GM21529 (cell line): ENCODE measurements around the gene LNPEP.
A peak's percentile ranks its signal among the peaks of the same experiment; 100 is the strongest.
"Not testable (repeated sequence)": the region's sequence is repeated elsewhere in the genome, so short reads cannot be mapped to it uniquely, and the experiment has no call there.

Experiments used
- ATAC-seq: cut with Tn5 transposase; IDR thresholded peaks from one replicate; pipeline ENCODE4 v1.9.1; 2021; ENCODE audit not compliant: unreplicated experiment

The LNPEP gene

DNA sequence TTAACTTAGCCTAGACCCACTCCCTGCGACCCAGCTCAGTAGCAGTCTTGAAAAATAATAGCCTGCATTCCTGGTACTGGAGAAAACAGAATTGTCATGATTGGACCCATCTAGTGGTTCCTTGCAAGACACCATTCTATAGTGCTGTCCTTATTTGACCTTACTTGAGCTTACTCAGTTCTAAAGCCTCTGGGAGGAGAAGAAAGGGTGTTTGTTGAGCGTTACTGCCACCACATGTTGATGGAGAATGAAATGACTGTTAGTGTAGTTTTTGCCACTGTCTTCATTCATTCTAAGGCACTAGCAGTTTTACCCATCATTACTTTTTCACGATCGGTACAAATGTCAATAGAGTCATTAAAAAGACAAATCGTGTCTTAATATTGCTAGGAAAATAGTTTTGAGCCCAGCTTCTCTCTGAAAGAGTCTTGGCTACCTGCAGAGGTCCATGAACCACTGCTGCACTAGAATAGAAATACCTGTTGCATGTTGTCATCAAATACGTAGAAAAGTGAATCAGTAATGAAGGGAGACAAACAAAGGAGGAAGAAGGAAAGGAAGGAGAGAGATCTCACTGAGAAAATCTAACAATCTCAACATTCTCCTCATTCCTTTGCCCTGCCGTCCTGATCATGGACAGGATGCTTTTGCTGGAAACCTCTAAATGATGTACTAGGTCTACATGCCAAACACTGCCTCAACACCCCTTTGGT lies 110.5 kb downstream of the LNPEP start:
- ATAC-seq: no peak

DNA sequence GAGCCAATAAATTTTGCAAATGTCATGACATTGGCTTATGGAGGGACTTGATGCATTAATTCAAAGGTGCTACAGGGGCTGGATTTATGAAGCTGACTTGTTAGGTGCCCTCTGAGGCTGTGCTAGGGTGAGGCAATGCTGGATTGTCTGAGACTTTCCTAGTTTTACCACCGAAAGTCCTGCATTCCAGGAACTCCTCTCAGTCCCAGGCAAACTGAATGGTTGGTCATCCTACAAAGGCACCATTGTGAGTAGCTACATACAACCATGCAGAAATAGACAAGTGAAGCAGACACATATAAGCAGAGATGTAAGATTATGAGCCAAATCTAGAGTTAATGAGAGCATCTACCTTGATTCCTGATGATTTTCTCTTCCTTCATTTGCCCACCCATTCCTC lies 111.2 kb downstream of the LNPEP start:
- no peak for ATAC-seq

- ATAC-seq: no peak
Measured at GRCh38 chr5:97049175-97049574, 113.3 kb downstream of the LNPEP start.

DNA sequence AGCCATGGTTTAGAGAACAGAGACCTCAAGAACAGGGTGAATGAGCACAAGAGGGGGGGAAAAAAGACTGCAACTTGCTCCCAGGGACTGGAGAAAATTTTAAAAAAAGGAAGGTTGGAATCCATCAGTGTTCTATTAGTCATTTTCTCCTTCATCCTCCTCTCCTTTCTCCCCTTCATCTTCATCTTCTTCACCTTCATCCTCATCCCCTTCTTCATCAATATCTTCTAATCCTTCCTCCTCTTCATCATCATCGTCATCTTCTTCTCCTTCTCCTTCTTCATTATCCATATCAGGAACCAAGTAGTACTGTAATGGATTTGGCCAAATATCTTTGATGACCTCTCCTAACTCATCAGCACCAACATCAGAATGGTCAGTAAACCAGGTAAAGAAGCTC lies 120.4 kb downstream of the LNPEP start:
- no peak for ATAC-seq

GRCh38 chr5:97062046-97062445 lies 126.2 kb downstream of the LNPEP start:
- ATAC-seq: no peak

DNA sequence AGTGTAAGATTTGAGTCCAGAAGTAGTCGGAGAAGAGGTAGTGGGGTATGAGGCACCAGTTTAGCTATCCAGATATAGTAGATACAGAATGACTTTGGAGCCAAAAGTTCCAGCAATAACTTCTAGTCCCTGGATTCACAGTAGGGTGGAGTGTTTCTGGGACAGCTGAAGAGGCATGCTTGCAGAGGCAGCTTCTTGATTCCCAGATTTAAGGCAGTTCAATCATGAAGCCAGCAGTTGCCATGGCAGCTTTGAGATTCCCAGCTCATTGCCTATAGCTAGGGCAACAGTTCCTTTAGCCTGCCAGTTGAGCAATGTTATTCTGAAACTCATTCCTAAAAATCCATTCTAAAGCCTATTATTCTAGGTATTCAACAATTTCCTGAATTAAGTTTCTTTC lies 127.4 kb downstream of the LNPEP start:
- no peak for ATAC-seq

GRCh38 chr5:97065475-97065874 lies 129.6 kb downstream of the LNPEP start:
- no peak for ATAC-seq

DNA sequence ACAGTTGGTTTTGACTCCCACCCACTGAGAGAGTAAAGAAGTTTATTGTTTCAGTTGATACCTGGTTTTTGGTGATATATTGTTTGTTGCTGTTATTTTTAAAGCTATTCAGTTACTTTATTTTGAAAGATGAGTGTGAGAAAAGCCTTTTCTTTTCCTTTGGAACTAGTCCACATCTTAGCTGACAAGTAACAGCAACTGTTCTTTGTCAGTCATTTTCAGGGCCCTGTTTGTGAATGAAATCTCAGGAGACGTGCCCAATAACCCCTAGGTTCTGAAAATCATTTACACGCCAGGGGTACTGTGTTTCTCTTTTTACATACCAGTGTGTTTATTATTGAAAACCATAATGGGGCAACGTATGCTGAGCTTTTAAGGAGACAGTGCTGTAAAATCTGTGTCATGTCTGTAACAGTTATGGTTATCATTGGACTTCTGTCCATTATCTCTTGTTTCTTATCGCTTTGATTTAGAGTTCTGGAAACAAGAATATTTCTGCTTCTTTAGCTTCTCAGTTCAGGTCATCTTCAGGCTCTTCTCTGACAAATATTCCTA lies 131.5 kb downstream of the LNPEP start:
- no peak for ATAC-seq

DNA sequence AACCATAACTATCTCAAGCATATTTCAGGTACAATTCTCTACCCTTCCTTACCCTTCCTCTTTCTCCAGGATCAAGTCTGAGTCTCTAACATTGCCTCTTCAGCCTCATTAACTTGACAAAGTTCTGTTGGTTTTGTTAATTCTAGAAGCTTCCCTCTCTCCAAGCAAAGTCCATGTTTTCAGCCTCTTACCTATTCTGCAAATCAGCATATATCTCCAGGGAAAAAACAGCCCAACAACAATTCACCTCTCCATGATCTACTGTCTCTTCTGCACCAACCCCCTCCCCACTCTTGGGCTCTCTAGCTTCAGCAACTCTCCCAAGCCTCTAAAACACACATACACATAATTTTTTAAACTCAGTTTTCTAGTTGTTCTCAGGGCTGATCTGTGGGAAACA lies 134.4 kb downstream of the LNPEP start:
- ATAC-seq: no peak

GRCh38 chr5:97071101-97071500 lies 135.2 kb downstream of the LNPEP start:
- ATAC-seq: no peak

DNA sequence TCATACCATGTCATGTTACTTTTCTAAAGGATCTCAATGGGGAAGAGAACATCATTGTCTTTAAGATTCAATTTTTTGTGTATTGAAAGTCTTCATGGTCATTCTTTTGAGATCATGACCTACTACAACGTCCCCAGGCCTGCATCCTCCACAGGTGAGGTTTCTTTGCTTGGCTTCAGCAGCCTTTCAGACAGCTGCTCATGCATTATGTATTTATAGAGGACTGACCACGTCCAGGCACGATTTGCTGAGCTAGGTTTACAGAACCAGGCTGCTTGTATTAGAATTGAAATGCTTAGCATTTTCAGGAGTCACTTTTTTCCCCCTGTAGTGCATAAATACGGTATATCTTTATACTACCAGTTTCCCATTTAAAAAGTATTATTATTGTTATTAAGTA lies 136.1 kb downstream of the LNPEP start:
- ATAC-seq: no peak

DNA sequence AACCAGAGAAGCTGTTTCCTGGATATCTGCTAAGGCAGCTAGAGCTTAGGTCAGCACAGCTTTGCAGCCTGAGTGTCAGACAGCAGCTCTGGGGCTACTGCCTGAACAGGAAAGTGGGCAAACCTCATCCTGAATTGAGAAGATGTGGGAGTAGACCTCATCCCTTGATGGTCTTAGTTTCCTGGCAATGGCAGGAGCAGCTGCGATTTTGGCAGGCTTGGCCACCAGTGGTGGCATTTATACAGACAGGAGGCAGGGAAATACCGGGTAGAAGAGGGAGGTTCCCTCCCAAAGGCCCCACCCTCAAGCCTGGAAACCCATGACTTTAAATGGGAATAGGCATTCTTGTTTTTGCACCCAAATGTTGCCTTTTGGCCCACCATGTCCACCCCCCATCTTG lies 136.8 kb downstream of the LNPEP start:
- ATAC-seq: no peak

DNA sequence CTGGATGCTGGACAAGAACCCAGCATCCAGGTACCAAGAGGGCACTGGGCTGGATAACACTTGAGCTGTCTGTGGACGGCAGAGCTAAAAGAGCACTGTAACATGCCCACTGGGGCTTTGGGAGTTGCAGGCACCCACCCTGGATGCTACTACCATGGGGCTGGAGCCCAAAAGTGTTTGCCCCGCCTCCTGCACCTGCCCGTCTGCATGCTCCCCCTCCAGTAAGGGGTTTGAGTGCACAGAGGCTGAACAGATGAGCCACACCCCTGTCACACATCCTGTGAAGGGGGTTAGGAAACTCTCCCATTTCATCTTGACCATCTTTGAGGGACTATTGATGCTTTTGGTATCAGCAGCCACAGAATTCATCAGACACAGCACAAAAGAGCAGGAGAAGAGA lies 137.5 kb downstream of the LNPEP start:
- ATAC-seq: no peak

DNA sequence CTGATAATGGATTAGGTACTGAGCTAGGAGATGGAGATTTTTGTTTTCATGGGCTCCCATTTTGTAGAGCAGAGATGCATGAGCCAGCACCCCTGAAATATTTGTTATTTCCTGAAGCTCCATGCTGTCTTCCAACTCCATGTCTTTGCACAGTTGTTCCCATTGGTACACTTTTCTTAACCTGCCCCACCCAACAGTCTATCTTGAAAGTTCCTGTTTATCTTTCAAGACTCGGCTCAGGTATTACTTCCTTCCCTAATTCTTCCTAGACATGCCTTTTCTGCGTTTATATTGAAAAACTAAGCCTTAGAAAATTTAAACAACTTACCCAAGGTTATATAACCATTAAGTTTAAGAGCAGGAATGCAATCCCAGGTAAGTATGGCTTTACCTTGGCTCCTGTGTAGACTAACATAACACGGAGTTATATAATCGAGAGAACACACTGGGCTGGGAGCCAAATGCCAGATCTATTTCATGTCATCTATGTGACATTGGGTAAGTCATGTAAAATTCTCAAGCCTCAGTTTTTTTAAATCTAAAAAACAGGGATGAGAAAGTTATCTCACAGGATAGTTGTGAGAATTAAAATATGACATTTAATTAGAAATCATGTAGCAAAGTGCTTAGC lies 139.1 kb downstream of the LNPEP start:
- no peak for ATAC-seq

- ATAC-seq: no peak
Measured at GRCh38 chr5:97075649-97076048, 139.8 kb downstream of the LNPEP start.

DNA sequence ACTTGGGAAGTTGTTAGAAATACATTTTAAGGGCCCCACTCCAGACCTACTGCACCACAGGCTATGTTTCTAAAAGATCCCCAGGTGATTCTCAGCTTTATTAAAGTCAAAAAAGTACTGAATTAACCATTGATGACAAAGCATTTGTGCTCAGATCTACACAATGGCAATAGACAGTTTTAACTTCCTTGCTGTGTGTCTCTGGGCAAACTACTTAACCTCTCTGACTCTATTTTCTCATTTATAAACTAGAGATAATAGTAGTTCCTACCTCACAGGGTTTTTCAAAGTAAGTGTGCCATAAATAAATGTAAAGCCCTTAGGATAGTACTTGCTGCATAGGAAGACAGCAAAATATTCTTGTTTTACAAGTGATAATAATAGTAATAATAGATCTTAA lies 140.2 kb downstream of the LNPEP start:
- no peak for ATAC-seq

GRCh38 chr5:97077246-97077645 lies 141.4 kb downstream of the LNPEP start:
- no peak for ATAC-seq

DNA sequence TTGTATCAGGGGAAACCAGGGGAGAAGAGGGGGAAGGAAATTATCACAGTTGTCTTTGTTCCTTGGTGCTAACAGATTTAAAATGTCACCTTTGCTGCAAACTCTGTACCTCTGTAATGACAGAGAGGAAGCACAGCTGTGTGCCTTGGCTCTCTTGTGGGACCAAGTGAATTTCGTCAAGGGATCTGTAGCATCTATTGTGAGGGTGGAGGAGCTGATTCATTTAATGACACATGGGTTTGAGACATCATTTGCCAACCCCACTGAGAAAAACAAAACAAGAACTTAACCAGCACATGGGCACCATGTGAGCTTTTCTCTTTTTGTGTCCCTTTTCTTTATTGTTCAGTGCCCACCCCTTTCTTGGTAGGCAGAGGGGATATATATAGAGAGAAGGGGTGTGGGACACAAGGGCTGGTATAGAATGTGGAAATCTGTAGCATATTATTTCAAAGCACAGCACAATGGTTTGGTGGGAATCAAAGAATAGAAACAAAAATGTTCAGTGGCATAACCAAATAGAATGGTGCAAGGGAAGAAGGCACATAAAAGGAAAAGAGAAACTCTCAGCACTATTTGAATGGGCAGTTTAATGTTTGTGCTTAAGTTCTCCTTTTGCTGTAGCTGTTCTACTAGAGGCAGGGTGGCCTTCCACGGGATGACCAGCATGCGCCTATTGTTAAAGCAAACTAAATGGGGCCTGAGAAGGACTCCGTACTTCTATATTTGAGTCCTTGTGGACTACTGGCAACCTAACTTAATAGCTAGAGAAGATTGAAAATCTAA lies 143.3 kb downstream of the LNPEP start:
- peak; percentile 51 for ATAC-seq

GRCh38 chr5:97084782-97085458 lies 149.0 kb downstream of the LNPEP start:
- not testable (repeated sequence) for ATAC-seq

- no peak for ATAC-seq
Measured at GRCh38 chr5:97085459-97086181, 149.7 kb downstream of the LNPEP start.
